ENCODE measurements around the gene USH2A.

DNA sequence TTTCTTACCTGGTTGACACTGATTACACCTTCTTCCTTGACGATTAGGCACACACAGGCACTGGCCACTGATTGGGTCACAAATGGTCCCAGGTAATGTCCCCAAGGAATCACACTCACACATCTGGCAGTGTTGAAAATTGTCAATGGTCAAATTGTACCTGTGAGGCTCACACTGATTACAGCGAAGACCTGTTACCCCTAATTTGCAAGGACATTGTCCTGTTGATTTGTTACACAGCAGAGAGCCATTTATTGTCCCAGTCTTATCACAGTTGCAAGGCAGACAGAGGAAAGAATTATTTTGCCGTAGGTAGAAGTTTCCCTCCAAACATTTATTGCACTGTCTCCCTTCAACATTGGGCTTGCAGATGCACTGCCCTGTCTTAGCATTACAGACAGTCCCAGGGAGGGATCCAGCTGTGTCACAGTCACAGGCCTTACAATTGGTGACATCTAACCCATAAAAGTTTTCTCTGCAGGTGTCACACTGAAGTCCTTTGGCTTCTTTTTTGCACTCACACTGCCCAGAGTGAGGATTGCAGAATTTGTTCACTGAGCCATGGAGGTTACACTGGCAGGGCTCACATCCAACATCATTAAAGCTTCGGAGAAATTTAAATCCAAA is 176.6 kb downstream of the USH2A start:
- TF ChIP-seq, protein P1, sequence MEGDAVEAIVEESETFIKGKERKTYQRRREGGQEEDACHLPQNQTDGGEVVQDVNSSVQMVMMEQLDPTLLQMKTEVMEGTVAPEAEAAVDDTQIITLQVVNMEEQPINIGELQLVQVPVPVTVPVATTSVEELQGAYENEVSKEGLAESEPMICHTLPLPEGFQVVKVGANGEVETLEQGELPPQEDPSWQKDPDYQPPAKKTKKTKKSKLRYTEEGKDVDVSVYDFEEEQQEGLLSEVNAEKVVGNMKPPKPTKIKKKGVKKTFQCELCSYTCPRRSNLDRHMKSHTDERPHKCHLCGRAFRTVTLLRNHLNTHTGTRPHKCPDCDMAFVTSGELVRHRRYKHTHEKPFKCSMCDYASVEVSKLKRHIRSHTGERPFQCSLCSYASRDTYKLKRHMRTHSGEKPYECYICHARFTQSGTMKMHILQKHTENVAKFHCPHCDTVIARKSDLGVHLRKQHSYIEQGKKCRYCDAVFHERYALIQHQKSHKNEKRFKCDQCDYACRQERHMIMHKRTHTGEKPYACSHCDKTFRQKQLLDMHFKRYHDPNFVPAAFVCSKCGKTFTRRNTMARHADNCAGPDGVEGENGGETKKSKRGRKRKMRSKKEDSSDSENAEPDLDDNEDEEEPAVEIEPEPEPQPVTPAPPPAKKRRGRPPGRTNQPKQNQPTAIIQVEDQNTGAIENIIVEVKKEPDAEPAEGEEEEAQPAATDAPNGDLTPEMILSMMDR (IDR thresholded peaks at IDR 0.05) = no peak
- no peak for TF ChIP-seq POLR2A (IDR thresholded peaks at IDR 0.05)
